CD14-positive monocyte (primary cell): ENCODE data around the gene TADA1. TPM values are rescaled to one million over a fixed set of nuclear protein-coding genes. Genes with fewer than 3 reads are reported as not detected.
"Not testable (repeated sequence)": the region's sequence is repeated elsewhere in the genome, so short reads cannot be mapped to it uniquely, and the experiment has no call there.

Experiments used
- DNase-seq, 3 donors: peaks; one replicate each; pipeline ENCODE4 v3.0.0-alpha.2; 2011 to 2022
- H2AFZ ChIP-seq: 2 replicates; pipeline ENCODE4 v1.6.0; 2012; ENCODE audit warnings: mild to moderate bottlenecking, low read depth, low read length, inconsistent platforms; ENCODE audit not compliant: insufficient read depth, poor library complexity, severe bottlenecking
- H3K27ac ChIP-seq, 2 donors: 1 replicate in 1 of 2; 2 replicates in 1 of 2; pipeline ENCODE4 v1.5.1; 2012 to 2013; ENCODE audit warnings: low read length in 2 of 2, control low read depth in 1 of 2, inconsistent platforms in 1 of 2, low read depth in 1 of 2, mild to moderate bottlenecking in 1 of 2
- H3K27me3 ChIP-seq, 2 donors: one replicate each; pipeline versions ENCODE4 v1.6.0 to v1.6.1; 2011 to 2013; ENCODE audit warnings: low read length in 2 of 2; ENCODE audit not compliant: control insufficient read depth in 2 of 2, insufficient read depth in 2 of 2
- H3K36me3 ChIP-seq, 2 donors: replicated peaks in 1 of 2; 1 replicate in 1 of 2; 2 replicates in 1 of 2; pipeline versions ENCODE4 v1.5.1 to v1.6.1; 2012 to 2013; ENCODE audit warnings: low read length in 2 of 2, control low read depth in 1 of 2, inconsistent platforms in 1 of 2, mild to moderate bottlenecking in 1 of 2; ENCODE audit not compliant: insufficient read depth in 2 of 2, control insufficient read depth in 1 of 2
- H3K4me1 ChIP-seq, 2 donors: 1 replicate in 1 of 2; 2 replicates in 1 of 2; pipeline versions ENCODE4 v1.5.1 to v1.6.1; 2012 to 2013; ENCODE audit warnings: low read length in 2 of 2, control low read depth in 1 of 2, inconsistent platforms in 1 of 2, mild to moderate bottlenecking in 1 of 2, moderate library complexity in 1 of 2; ENCODE audit not compliant: insufficient read depth in 2 of 2, control insufficient read depth in 1 of 2
- H3K4me2 ChIP-seq: replicated peaks from 2 replicates; pipeline ENCODE3; 2012; ENCODE audit warnings: low read length, moderate library complexity, mild to moderate bottlenecking; ENCODE audit not compliant: poor library complexity, severe bottlenecking; ENCODE audit errors: extremely low read depth
- H3K4me3 ChIP-seq, 3 experiments: fragments of 200-600 bp in 1 of 3; sonication (generic) in 1 of 3; replicated peaks in 1 of 3; 1 replicate in 2 of 3; 2 replicates in 1 of 3; pipeline ENCODE4 v1.5.1; 2011 to 2013; ENCODE audit warnings: low read length in 3 of 3, mild to moderate bottlenecking in 3 of 3, control low read depth in 2 of 3, low read depth in 2 of 3, inconsistent platforms in 1 of 3, moderate library complexity in 1 of 3
- H3K79me2 ChIP-seq: 2 replicates; pipeline ENCODE4 v1.6.0; 2012; ENCODE audit warnings: mild to moderate bottlenecking, control low read depth, inconsistent platforms, low read length, moderate library complexity; ENCODE audit not compliant: insufficient read depth
- H3K9ac ChIP-seq: 2 replicates; pipeline ENCODE4 v1.6.0; 2017; ENCODE audit warnings: low read length, mild to moderate bottlenecking; ENCODE audit not compliant: insufficient read depth, poor library complexity, severe bottlenecking
- H3K9me3 ChIP-seq, 2 donors: replicated peaks in 1 of 2; 1 replicate in 1 of 2; 2 replicates in 1 of 2; pipeline versions ENCODE4 v1.5.1 to v1.6.1; 2012 to 2013; ENCODE audit warnings: low read length in 2 of 2, control low read depth in 1 of 2; ENCODE audit not compliant: control insufficient read depth in 1 of 2, insufficient read depth in 1 of 2
- H4K20me1 ChIP-seq: 2 replicates; pipeline ENCODE4 v1.6.0; 2012; ENCODE audit warnings: mild to moderate bottlenecking, low read length, control low read depth, moderate library complexity; ENCODE audit not compliant: insufficient read depth
- H3K27ac Mint-ChIP-seq, 7 donors: one replicate each; pipeline ENCODE4 v1.8.0; 2020; ENCODE audit warnings: mild to moderate bottlenecking in 7 of 7, mixed read lengths in 7 of 7, moderate library complexity in 6 of 7, inconsistent platforms in 2 of 7
- H3K27me3 Mint-ChIP-seq, 3 donors: one replicate each; pipeline ENCODE4 v1.8.0; 2021 to 2022; ENCODE audit warnings: low read depth in 3 of 3, mild to moderate bottlenecking in 3 of 3, mixed read lengths in 3 of 3, moderate library complexity in 3 of 3, inconsistent platforms in 1 of 3
- H3K36me3 Mint-ChIP-seq, 2 donors: one replicate each; pipeline ENCODE4 v1.8.0; 2020; ENCODE audit warnings: mixed read lengths in 2 of 2, inconsistent platforms in 1 of 2, mild to moderate bottlenecking in 1 of 2
- H3K4me1 Mint-ChIP-seq: one replicate; pipeline ENCODE4 v1.8.0; 2020; ENCODE audit warnings: mild to moderate bottlenecking, mixed read lengths
- H3K4me3 Mint-ChIP-seq, 2 donors: one replicate each; pipeline ENCODE4 v1.8.0; 2020; ENCODE audit warnings: mild to moderate bottlenecking in 2 of 2, mixed read lengths in 2 of 2, moderate library complexity in 1 of 2
- H3K9me3 Mint-ChIP-seq, 7 donors: one replicate each; pipeline ENCODE4 v1.8.0; 2020 to 2022; ENCODE audit warnings: mixed read lengths in 7 of 7, mild to moderate bottlenecking in 6 of 7, moderate library complexity in 6 of 7, inconsistent platforms in 2 of 7
- CTCF ChIP-seq: fragments of 200-600 bp; IDR thresholded peaks from one replicate; pipeline ENCODE4 v1.8.0; 2022; ENCODE audit warnings: antibody characterized with exemption, mild to moderate bottlenecking
- WGBS: methylation state at CpG from one replicate; pipeline ENCODE4 v1.1.5; 2013; ENCODE audit warnings: missing lambda C conversion rate; ENCODE audit not compliant: insufficient coverage; 5-methylcytosine and 5-hydroxymethylcytosine counted together
- intact Hi-C, 2 donors: fragments of 100-400 bp; cut with micrococcal nuclease; formaldehyde crosslinking; loops; one replicate each; pipeline versions ENCODE4 v1.15.0 to v1.15.1; 2023
- polyA plus RNA-seq, 3 donors: library from polyadenylated mRNA; depleted of rRNA in 1 of 3; unstranded in 2 of 3; stranded (reverse) in 1 of 3; fragments of 300-500 nt in 2 of 3; fragments of >200 nt in 1 of 3; fragmentation: Illumina TruSeq in 2 of 3; gene quantifications; 1 replicate in 2 of 3; 2 replicates in 1 of 3; pipeline ENCODE4 v1.2.3, GENCODE V29; 2012 to 2021

TADA1 gene
- polyA plus RNA-seq, 3 donors, result 6.4 to 8.0 (median 7.9) TPM

GRCh38 chr1:166882893-166883292 is 6.8 kb upstream of the TADA1 start:
- WGBS, result no CpG with 5 or more reads among the region's 2 CpGs
- peaks cover 7 to 11% of the 10 kb centered on the region in 2 donors for H3K4me1 ChIP-seq
- H3K4me1 Mint-ChIP-seq, result peaks cover 14% of the 10 kb centered on the region
- no peak overlapping the region for H3K4me2 ChIP-seq
- H3K79me2 ChIP-seq, result no peaks in the 10 kb centered on the region
- no peak overlapping the region for H3K4me3 ChIP-seq
- no peaks in the 10 kb centered on the region for H3K9me3 ChIP-seq
- peaks cover 2 to 6% (median 4%) of the 10 kb centered on the region in 7 donors for H3K9me3 Mint-ChIP-seq
- no peak overlapping the region for H3K27ac Mint-ChIP-seq
- H3K27me3 ChIP-seq, result peaks cover 0 to 13% of the 10 kb centered on the region in 2 donors
- no peaks in the 10 kb centered on the region for H3K36me3 ChIP-seq
- H3K4me3 Mint-ChIP-seq, result no peak overlapping the region
- H3K27me3 Mint-ChIP-seq, result peaks cover 13 to 25% (median 15%) of the 10 kb centered on the region in 3 donors
- no peak for TF ChIP-seq CTCF
- intact Hi-C loops, result loop anchor here (10.0 kb wide), 2 partner anchors 172 to 342 kb away; partner anchors contain the start of gene POU2F1 (in 1 of the 2)
- no peak overlapping the region for H3K27ac ChIP-seq
- no peak overlapping the region for H3K9ac ChIP-seq
- DNase-seq, result no peak
- no peaks in the 10 kb centered on the region for H4K20me1 ChIP-seq
- H2AFZ ChIP-seq, result no peak overlapping the region
- peaks cover 3% of the 10 kb centered on the region in 2 donors for H3K36me3 Mint-ChIP-seq

- H3K27me3 Mint-ChIP-seq, H3K4me2 ChIP-seq, H3K36me3 ChIP-seq, H3K27me3 ChIP-seq, H3K4me3 ChIP-seq, H3K4me3 Mint-ChIP-seq, H3K36me3 Mint-ChIP-seq, H4K20me1 ChIP-seq, H3K9me3 Mint-ChIP-seq, intact Hi-C loops, H2AFZ ChIP-seq, DNase-seq, H3K9ac ChIP-seq, H3K27ac ChIP-seq, H3K9me3 ChIP-seq, H3K27ac Mint-ChIP-seq: not testable (repeated sequence)
- Histone ChIP-seq H3K4me1 (peaks cover 12 to 15% of the 10 kb centered on the region in 2 donors), H3K79me2 (peaks cover 22% of the 10 kb centered on the region)
- peaks cover 20% of the 10 kb centered on the region for H3K4me1 Mint-ChIP-seq
- WGBS, result 98% methylated on average over 8 of the region's 21 CpGs
Observed at GRCh38 chr1:166878173-166878917, 2.3 kb upstream of the TADA1 start.
